Mononuclear cell (primary cell): ENCODE data around the gene CBFB. TPM values are rescaled to one million over a fixed set of nuclear protein-coding genes. Genes with fewer than 3 reads are reported as not detected.
"Not testable (repeated sequence)": the region's sequence is repeated elsewhere in the genome, so short reads cannot be mapped to it uniquely, and the experiment has no call there.

Experiments
- H3K27me3 ChIP-seq: 2 replicates; pipeline ENCODE4 v1.6.0; 2011; ENCODE audit warnings: low read length, control low read depth; ENCODE audit not compliant: insufficient read depth
- H3K4me1 ChIP-seq: 2 replicates; pipeline ENCODE4 v1.5.1; 2011; ENCODE audit warnings: mild to moderate bottlenecking, low read length, control low read depth; ENCODE audit not compliant: insufficient read depth
- H3K4me3 ChIP-seq: 2 replicates; pipeline ENCODE4 v1.5.1; 2011; ENCODE audit warnings: mild to moderate bottlenecking, low read length, moderate library complexity
- H3K9me3 ChIP-seq: 2 replicates; pipeline ENCODE4 v1.5.1; 2011; ENCODE audit warnings: low read depth, mild to moderate bottlenecking, control low read depth, low read length
- total RNA-seq: library from RNA; depleted of rRNA; stranded (reverse); fragments of >200 nt; gene quantifications from one replicate; pipeline ENCODE4 v1.2.3, GENCODE V29; 2012

The CBFB gene
- total RNA-seq, 1 donor = 80.5 TPM

DNA sequence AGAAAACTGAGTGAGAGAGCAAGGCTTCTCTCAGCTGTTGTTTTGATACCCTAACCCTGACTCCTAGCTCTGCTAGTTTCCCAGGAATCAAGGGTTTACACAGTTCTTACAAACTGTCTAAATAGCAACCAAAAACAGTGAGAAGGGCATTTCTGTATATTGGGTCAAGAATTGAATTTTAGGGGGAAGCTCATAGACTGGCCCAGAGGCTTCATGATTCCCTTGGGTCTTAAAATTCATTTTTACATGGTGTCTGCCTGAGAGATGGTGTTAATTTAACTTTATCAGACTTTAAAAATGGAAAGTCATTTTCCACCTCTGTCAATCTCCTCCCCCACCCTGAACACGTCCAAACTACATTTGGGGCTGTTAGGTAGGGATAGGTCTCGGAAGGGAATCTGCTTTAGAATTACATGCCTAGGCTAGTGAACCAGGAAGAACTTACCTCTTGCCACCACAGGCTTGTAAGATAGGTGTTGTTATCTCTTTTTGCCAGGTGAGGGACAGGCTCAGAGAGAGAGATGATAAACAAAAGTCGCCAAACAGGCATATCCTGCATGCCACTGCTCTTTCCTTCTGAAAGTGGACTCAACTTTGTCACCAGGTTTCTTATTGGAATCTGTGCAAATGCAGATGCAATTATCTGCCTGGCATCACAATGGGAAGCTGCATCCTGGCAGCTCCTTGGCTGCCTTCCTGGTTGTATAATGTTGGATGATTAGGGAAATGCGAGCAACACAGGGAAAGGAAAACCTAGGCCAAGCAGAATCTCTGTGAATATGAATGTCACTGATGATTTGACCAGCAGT lies 83.8 kb downstream of the CBFB start:
- no peak overlapping the region for H3K4me3 ChIP-seq
- H3K4me1 ChIP-seq = peaks cover 72% of the 10 kb centered on the region
- no peaks in the 10 kb centered on the region for H3K27me3 ChIP-seq
- no peaks in the 10 kb centered on the region for H3K9me3 ChIP-seq

DNA sequence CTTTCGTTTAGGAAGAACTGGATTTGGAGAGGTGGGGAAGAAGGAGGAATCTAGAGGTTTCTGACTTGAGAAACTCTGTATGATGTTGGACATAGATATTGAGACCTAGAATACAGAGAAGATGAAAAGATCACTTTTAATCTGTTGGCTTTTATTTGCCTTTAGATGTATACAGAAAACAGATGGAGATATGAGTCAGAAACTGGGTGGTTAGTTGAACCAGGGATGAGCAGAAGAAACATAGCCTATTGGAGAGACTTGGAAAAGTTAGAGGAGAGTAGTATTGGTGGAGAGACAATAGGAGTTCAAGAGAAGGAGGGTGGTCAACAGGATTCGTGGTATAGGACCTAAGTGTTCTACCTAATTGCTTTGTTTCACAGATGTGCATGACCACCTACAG lies 85.8 kb downstream of the CBFB start:
- Histone ChIP-seq H3K27me3 (no peaks in the 10 kb centered on the region), H3K4me1 (peaks cover 66% of the 10 kb centered on the region), H3K4me3 (no peak overlapping the region), H3K9me3 (no peaks in the 10 kb centered on the region)

DNA sequence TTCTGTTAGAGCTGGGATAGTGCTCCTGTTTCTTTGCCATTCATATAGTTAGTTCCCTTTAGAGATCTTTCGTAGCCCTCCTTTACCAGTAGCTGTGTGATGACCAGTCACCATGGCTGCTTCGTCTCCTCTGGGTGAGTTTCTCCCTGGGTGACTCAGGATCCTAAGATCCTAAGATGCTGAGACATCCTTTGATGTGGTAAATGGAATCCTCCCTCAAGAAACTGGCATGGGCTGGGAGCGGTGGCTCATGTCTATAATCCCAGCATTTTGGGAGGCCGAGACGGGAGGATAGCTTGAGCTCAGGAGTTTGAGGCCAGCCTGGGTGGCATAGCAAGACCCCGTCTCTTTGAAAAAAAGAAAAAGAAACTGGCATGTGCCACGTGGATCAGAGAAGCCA lies 86.7 kb downstream of the CBFB start:
- H3K9me3 ChIP-seq = no peaks in the 10 kb centered on the region
- peaks cover 61% of the 10 kb centered on the region for H3K4me1 ChIP-seq
- H3K27me3 ChIP-seq = no peaks in the 10 kb centered on the region
- H3K4me3 ChIP-seq = no peak overlapping the region

DNA sequence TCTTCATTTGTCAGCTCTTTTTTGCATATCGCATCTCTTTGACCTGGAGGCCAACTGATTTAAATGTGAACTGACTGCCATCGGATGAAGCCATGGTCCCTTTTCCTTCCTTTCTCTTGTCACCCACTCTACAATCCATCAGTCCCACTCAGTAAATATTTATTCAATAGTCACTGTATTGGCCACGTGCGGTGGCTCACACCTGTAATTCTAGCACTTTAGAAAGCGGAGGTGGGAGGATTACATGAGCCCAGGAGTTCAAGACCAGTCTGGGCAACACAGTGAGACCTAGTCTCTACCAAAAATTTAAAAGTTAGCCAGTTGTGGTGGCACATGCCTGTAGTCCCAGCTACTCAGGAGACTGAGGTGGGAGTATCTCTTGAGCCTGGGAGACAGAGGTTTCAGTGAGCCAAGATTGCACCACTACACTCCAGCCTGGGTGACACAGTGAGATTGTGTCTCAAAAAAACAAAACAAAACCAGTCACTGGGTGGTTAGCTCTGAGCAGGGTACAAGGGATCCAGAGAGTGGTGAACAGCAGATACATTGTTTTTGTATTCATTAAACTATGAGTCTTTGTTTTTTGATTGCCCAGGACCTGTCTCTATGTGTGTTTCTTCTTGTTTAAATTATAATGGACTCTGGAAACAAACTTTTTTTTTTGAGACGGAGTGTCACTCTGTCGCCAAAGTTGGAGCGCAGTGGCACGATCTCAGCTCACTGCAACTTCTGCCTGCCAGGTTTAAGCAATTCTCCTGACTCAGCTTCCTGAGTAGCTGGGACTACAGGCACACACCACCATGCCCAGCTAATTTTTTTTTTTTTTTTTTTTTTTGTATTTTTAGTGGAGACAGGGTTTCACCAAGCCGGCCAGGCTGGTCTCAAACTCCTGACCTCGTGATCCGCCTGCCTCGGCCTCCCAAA lies 87.7 kb downstream of the CBFB start:
- Histone ChIP-seq H3K4me1 (peaks cover 51% of the 10 kb centered on the region), H3K4me3 (no peak overlapping the region), H3K9me3 (no peaks in the 10 kb centered on the region), H3K27me3 (no peaks in the 10 kb centered on the region)

DNA sequence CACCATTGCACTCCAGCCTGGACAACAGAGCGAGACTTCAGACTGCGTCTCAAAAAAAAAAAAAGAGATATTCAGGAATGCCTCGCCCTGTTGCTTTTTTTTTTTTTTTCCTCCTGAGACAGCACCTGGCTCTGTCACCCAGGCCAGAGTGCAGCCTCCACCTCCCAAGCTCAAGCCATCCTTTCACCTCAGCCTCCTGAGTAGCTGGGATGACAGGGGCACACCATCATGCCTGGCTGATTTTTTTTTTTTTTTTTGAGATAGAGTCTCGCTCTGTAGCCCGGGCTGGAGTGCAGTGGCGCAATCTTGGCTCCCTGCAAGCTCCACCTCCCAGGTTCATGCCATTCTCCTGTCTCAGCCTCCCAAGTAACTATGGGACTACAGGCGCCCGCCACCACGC lies 88.8 kb downstream of the CBFB start:
- Histone ChIP-seq H3K9me3 (no peaks in the 10 kb centered on the region), H3K27me3 (no peaks in the 10 kb centered on the region), H3K4me1 (peaks cover 42% of the 10 kb centered on the region), H3K4me3 (no peak overlapping the region)

DNA sequence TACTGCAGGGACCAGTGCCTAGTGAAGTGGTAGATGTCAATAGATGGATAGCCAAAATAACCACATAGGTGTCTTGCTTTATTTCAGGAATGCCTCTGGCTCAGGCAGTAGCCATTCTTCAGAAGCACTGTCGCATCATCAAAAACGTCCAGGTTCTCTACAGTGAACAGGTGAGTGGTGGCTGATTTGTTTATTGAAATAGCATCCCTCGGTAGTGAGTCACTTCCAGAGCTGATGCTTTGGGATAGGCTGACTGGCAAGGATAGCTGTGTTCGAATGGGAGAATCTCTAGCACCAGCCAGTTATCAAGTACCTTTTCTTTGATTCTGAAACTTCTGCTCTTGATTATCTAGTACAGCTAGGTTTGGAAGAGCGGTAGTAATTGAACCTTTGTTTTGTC lies 91.1 kb downstream of the CBFB start:
- Histone ChIP-seq H3K4me1 (peaks cover 28% of the 10 kb centered on the region), H3K27me3 (no peaks in the 10 kb centered on the region), H3K9me3 (no peaks in the 10 kb centered on the region), H3K4me3 (no peak overlapping the region)

DNA sequence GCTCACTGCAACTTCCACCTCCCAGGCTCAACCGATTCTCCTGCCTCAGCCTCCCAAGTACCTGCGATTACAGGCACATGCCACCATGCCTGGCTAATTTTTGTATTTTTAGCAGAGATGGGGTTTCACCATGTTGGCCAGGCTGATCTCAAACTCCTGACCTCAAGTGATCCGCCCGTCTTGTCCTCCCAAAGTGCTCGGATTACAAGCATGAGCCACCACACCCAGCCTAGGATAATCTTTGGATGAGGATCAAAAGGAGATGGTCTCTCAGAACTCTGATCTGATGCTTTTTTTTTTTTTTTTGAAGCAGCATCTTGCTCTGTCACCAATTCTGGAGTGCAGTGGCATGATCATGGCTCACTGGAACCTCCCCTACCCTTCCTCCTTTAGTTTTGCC lies 93.8 kb downstream of the CBFB start:
- not testable (repeated sequence) for H3K4me3 ChIP-seq, H3K9me3 ChIP-seq, H3K4me1 ChIP-seq, H3K27me3 ChIP-seq

DNA sequence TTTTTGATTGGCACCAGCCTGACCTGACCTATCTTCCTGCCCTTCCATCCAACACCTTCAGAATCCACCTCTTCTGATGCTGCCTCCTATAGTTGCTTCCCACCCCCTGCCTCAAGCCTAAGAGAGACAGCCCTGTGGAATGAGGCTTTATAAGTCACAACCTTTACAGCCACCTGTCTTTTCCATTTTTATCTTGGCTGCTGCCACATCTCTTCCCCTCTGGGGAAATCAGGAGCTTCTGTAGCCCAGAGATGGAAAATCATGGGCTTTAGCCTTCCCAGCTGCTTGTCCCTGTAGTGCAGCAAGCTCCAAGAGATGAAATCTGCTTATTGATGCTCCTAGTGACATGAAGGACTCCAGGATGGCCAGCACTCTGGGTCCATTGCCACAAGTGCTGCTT lies 99.5 kb downstream of the CBFB start:
- Histone ChIP-seq H3K4me3 (no peak overlapping the region), H3K27me3 (no peaks in the 10 kb centered on the region), H3K4me1 (no peaks in the 10 kb centered on the region), H3K9me3 (no peaks in the 10 kb centered on the region)

DNA sequence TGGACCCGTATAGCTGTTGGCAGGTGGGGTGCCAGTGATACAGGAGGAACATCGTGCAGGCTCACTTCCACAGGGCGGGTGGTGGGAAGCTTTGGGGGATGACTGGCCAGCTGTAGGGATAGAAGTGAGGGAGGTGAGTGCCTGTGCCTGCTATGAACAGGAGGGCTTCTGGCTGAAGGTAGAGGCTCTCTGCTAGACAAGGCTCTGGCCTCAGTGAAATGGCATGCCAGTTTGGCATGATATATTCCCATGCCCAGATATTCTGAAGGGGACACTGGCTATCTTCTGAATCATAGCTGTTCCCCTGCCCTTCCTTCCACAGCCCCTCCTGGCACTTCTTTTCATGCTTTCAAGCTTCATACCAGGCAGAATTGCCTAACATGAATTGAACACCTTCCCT lies 99.9 kb downstream of the CBFB start:
- H3K27me3 ChIP-seq = no peaks in the 10 kb centered on the region
- H3K4me3 ChIP-seq = no peak overlapping the region
- H3K9me3 ChIP-seq = no peaks in the 10 kb centered on the region
- no peaks in the 10 kb centered on the region for H3K4me1 ChIP-seq

DNA sequence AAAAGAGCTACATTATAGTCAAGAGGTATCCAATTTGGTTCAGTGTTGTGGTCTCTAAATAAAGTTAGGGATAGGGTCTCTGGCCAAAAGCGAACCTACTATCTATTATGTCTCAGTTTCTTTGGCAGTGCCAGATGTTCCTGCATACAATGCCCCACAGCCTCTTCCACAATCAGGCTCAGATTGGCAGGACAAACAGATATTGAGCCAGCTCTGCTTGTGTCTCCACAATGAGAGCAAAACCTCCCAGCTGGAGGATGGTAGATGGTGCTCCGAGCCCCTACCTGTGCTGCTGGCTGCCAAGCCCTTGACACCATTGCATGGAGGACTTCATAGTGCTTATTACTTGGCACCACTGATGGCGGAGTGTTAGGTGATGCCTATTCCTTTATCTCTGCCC lies 100.5 kb downstream of the CBFB start:
- Histone ChIP-seq H3K9me3 (no peaks in the 10 kb centered on the region), H3K27me3 (no peaks in the 10 kb centered on the region), H3K4me1 (no peaks in the 10 kb centered on the region), H3K4me3 (no peak overlapping the region)

DNA sequence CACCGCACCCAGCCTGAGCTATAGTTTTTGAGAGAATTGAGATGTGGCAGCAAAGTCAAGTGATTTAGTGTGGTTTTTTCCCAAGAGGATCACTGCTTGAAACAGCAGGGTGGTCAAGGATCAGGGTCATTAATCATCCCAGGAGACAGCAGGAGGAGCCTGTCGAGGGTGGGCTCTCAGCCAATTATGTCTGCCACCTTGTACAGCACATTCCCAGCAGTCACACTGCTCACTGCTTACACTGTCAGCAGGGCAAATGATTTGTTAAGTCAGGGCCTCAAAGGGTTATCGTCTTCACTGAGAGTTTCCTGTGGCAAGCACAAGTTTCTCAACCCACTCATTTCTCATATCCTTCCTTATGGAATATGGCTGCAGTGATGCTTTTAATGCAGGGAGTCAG lies 108.7 kb downstream of the CBFB start:
- no peaks in the 10 kb centered on the region for H3K27me3 ChIP-seq
- no peak overlapping the region for H3K4me3 ChIP-seq
- no peaks in the 10 kb centered on the region for H3K4me1 ChIP-seq
- H3K9me3 ChIP-seq = no peaks in the 10 kb centered on the region

DNA sequence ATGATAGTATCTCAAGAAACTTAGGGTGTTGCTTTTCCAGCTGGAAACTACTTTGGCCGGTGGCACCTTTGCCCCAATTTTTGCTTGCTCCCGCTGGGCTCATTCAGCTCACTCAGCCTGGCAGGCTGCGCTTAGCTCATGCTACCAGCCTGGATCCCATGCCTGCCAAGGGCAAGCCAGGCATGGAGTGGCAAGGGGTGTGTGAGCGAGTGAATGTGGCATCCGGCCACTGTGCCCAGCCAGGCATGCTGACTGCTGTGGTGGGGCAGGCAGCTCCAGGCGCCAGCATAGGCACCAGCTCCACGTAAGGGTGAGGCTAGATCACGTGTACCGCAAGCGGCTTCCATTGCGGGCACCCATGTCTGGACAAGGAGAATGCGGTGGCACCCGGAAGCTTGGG lies 112.4 kb downstream of the CBFB start:
- H3K27me3 ChIP-seq = no peaks in the 10 kb centered on the region
- H3K4me1 ChIP-seq = no peaks in the 10 kb centered on the region
- H3K9me3 ChIP-seq = no peaks in the 10 kb centered on the region
- no peak overlapping the region for H3K4me3 ChIP-seq

DNA sequence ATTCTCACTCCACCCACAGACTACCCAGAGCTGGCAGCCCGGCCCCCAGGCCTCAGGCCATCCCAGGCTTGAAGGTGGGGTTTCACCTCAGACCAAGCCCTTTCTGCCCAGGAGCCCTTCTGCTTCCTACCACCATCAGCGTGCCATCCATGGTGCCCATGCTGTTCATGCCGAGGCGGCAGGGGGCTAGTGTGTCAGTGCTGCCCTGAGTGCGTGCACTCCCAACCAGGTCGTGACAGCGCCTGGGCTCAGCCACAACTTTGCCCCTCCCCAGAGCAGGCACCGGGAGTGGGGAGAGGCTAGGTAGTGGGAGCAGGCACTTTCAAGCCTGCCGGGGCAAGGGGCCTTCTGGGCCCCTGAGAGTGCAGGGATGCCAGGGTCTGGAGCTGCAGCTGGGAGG lies 113.4 kb downstream of the CBFB start:
- Histone ChIP-seq H3K27me3 (no peaks in the 10 kb centered on the region), H3K4me3 (no peak overlapping the region), H3K4me1 (no peaks in the 10 kb centered on the region), H3K9me3 (no peaks in the 10 kb centered on the region)

DNA sequence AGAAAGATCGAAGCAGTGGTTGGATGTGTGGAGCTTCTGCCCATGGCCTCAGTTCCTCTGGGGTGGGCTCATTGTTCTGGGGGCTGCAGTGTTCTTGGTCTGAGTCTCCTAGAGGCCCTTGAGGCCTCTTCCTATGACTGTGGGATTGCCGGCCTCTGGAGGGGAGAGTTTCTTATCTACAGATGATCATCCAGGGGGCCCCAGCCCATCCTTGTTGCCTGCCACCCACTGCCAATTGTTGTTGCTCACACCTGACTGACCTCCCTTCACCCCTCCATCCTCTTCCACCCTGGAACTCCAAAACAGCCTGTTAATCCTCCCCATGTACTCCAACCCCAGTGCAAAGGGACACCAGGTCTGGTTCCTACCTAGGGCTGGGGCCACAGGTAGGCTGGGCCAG lies 116.0 kb downstream of the CBFB start:
- Histone ChIP-seq H3K9me3 (no peaks in the 10 kb centered on the region), H3K4me3 (no peak overlapping the region), H3K4me1 (peaks cover 2% of the 10 kb centered on the region), H3K27me3 (peaks cover 6% of the 10 kb centered on the region)

DNA sequence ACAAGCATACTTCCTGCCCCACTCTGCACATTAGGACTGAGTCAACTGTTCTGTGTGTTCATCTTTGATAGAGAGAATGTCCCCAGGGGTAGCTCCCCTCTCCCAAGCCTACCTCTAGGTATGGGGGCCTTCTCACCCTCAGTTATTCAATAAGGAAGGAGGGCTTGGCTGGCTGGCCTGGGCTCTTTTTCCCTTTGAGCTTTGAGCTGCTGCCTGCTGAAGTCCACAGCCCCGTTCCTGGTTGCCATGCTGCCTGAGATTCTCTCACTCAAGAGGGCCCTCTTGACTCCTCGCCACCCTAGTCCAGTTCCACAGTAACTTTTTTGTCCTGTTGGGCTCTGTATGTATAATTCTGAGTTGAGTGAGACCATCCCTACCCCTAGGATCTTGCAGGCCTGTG lies 116.8 kb downstream of the CBFB start:
- Histone ChIP-seq H3K27me3 (peaks cover 8% of the 10 kb centered on the region), H3K9me3 (no peaks in the 10 kb centered on the region), H3K4me1 (peaks cover 10% of the 10 kb centered on the region), H3K4me3 (no peak overlapping the region)
